Panc1 (cell line): ENCODE measurements around the gene TPI1.

Experiments
- REST ChIP-seq, 2 experiments: IDR thresholded peaks; 2 replicates each; pipeline ENCODE4 v1.6.1; 2011 to 2012; ENCODE audit warnings: low read depth in 2 of 2, control low read depth in 1 of 2, low read length in 1 of 2, mild to moderate bottlenecking in 1 of 2, moderate library complexity in 1 of 2; ENCODE audit not compliant: insufficient read depth in 1 of 2
- TF ChIP-seq, protein P1 (sequence below): fragments of 450-650 bp; IDR thresholded peaks from 2 replicates; pipeline ENCODE4 v1.5.1; 2017; ENCODE audit warnings: mild to moderate bottlenecking

- TF ChIP-seq, protein P1, sequence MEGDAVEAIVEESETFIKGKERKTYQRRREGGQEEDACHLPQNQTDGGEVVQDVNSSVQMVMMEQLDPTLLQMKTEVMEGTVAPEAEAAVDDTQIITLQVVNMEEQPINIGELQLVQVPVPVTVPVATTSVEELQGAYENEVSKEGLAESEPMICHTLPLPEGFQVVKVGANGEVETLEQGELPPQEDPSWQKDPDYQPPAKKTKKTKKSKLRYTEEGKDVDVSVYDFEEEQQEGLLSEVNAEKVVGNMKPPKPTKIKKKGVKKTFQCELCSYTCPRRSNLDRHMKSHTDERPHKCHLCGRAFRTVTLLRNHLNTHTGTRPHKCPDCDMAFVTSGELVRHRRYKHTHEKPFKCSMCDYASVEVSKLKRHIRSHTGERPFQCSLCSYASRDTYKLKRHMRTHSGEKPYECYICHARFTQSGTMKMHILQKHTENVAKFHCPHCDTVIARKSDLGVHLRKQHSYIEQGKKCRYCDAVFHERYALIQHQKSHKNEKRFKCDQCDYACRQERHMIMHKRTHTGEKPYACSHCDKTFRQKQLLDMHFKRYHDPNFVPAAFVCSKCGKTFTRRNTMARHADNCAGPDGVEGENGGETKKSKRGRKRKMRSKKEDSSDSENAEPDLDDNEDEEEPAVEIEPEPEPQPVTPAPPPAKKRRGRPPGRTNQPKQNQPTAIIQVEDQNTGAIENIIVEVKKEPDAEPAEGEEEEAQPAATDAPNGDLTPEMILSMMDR = no peak
- no peak for TF ChIP-seq REST (IDR thresholded peaks at IDR 0.05; ENCODE audit: insufficient read depth in 1 of 2, low read depth in 2 of 2, low read length in 1 of 2)
Observed at GRCh38 chr12:6820166-6820565, 47.2 kb upstream of the TPI1 start.
